WERI-Rb-1 (cell line): ENCODE results near the gene TNS1.

Source experiments
- DNase-seq: peaks from one replicate; pipeline ENCODE4 v3.0.0-alpha.2; 2020
- H3K27ac ChIP-seq: fragments of 250-450 bp; sonication (Bioruptor Pico); 2 replicates; pipeline ENCODE4 v1.5.1; 2020; ENCODE audit warnings: mild to moderate bottlenecking, moderate library complexity
- H3K27me3 ChIP-seq: fragments of 250-450 bp; sonication (Bioruptor Pico); 2 replicates; pipeline ENCODE4 v1.5.1; 2021; ENCODE audit warnings: mild to moderate bottlenecking, low read depth, moderate library complexity; ENCODE audit not compliant: insufficient read depth, severe bottlenecking
- H3K36me3 ChIP-seq: fragments of 250-450 bp; sonication (Bioruptor Pico); 2 replicates; pipeline ENCODE4 v1.5.1; 2020; ENCODE audit warnings: mild to moderate bottlenecking, moderate library complexity
- H3K4me3 ChIP-seq: 2 replicates; pipeline ENCODE4 v1.5.1; 2011; ENCODE audit warnings: low read depth, mild to moderate bottlenecking, control low read depth, low read length
- H3K9me3 ChIP-seq: fragments of 250-450 bp; sonication (Bioruptor Pico); 2 replicates; pipeline ENCODE4 v1.5.1; 2021; ENCODE audit warnings: mild to moderate bottlenecking, moderate library complexity; ENCODE audit not compliant: severe bottlenecking
- TF ChIP-seq, protein P1 (sequence below): IDR thresholded peaks from 2 replicates; pipeline ENCODE4 v1.5.1; 2011; ENCODE audit warnings: low read depth, mild to moderate bottlenecking, control low read depth, inconsistent platforms, low read length

Gene TNS1

DNA sequence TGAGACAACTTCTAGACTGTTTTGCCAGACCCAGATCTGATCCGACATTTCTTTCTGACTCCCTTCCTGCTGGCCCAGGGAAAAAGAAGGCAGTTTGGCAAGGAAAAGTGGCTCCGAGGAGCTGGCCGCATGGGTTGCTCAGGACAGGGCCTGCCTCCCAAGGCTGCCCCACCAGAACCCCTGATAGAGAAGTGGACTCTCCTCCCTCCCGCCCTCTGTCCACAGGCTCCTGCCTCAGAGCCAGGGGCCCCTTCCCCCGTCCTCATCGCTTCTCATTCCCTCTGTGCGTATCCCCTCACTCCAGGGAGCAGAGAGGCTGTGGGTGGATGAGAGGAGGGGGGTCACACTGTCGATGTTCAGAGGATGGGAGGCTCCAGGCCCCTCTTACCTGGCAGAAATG is 110.2 kb downstream of the TNS1 start:
- TF ChIP-seq, protein P1, sequence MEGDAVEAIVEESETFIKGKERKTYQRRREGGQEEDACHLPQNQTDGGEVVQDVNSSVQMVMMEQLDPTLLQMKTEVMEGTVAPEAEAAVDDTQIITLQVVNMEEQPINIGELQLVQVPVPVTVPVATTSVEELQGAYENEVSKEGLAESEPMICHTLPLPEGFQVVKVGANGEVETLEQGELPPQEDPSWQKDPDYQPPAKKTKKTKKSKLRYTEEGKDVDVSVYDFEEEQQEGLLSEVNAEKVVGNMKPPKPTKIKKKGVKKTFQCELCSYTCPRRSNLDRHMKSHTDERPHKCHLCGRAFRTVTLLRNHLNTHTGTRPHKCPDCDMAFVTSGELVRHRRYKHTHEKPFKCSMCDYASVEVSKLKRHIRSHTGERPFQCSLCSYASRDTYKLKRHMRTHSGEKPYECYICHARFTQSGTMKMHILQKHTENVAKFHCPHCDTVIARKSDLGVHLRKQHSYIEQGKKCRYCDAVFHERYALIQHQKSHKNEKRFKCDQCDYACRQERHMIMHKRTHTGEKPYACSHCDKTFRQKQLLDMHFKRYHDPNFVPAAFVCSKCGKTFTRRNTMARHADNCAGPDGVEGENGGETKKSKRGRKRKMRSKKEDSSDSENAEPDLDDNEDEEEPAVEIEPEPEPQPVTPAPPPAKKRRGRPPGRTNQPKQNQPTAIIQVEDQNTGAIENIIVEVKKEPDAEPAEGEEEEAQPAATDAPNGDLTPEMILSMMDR = no peak
- Histone ChIP-seq H3K9me3 (no peaks in the 10 kb centered on the region), H3K4me3 (no peak overlapping the region), H3K27ac (no peak overlapping the region), H3K27me3 (no peaks in the 10 kb centered on the region), H3K36me3 (no peaks in the 10 kb centered on the region)
- DNase-seq = no peak

DNA sequence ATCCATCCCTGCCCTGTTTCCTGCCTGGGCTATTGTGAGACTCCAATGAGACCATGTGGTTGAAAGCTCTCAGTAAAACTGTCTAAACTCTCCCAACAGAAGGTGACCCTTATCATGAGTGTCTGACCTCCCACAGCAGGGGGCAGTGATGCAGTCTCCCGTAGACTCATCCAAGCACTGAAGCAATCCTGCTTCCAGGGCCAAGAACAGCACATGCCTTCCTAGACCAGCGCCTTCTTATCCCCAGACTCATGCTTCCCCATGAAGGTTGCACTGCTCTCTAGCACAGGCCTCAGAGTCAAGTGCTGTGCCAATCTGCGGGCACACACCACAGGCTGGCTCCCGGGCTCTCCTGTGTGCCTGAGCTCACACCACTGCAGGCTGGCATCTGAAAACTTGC is 112.3 kb downstream of the TNS1 start:
- Histone ChIP-seq H3K9me3 (no peaks in the 10 kb centered on the region), H3K27ac (no peak overlapping the region), H3K27me3 (no peaks in the 10 kb centered on the region), H3K4me3 (no peak overlapping the region), H3K36me3 (no peaks in the 10 kb centered on the region)
- TF ChIP-seq, protein P1 = peak; percentile 45
- DNase-seq = peak; percentile 32

DNA sequence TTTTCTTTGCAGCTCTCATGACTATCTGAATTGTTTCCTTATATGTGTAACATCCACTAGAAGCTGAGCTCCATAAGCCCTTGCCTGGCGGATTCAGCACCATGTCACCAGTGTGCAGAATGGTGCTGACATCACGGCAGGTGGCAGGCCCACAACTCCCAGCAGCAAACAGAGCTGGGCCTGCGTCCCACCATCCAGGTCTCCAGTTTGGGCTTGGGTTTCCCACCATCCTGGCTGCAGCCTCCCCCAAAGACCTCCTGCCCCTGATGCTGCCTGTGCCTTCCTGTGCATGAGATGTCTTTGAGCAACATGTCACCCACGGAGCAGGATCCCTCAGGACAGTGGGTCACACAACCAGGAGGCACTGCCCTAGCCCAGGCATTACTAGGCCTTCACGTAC is 113.1 kb downstream of the TNS1 start:
- Histone ChIP-seq H3K9me3 (no peaks in the 10 kb centered on the region), H3K4me3 (no peak overlapping the region), H3K36me3 (no peaks in the 10 kb centered on the region), H3K27me3 (no peaks in the 10 kb centered on the region), H3K27ac (no peak overlapping the region)
- no peak for DNase-seq
- TF ChIP-seq, protein P1 = no peak

DNA sequence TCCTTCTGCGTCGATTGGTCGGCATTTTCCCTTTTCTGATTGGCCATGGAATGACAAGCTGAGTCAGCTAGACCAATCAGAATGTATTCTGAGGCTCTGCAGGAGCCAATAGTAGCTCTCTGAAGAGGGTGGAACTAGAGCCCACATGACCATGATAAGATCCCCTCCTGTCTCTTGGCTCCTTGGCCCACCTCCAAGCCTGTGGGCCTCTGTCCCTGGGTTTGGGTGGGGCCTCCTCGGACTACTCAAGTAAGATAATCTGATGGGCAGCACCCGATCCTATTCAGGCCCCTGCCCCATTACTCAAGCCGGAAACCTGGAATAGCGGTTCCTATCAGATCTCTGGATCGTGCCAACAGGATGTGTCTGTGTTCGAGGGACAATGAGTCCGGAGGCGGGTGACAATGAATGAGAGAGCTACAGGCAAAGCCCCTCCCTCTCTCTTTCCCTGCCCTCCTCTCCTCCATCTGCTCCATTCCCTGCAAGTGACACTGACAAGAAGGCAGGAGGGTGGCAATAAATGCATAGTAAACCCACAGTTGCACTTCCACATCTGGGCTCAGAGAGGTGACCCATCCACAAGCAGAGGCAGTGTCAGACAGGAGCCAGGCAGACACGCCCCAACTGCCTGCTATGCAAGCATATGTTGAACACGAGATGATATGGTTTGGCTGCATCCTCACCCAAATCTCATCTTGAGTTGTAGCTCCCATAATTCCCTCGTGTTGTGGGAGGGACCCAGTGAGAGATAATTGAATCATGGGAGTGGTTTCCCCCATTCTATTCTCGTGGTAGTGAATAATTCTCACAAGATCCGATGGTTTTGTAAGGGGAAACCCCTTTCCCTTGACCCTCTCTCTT is 114.7 kb downstream of the TNS1 start:
- Histone ChIP-seq H3K36me3 (no peaks in the 10 kb centered on the region), H3K4me3 (no peak overlapping the region), H3K27me3 (no peaks in the 10 kb centered on the region), H3K27ac (no peak overlapping the region), H3K9me3 (no peaks in the 10 kb centered on the region)
- TF ChIP-seq, protein P1 = no peak
- no peak for DNase-seq

DNA sequence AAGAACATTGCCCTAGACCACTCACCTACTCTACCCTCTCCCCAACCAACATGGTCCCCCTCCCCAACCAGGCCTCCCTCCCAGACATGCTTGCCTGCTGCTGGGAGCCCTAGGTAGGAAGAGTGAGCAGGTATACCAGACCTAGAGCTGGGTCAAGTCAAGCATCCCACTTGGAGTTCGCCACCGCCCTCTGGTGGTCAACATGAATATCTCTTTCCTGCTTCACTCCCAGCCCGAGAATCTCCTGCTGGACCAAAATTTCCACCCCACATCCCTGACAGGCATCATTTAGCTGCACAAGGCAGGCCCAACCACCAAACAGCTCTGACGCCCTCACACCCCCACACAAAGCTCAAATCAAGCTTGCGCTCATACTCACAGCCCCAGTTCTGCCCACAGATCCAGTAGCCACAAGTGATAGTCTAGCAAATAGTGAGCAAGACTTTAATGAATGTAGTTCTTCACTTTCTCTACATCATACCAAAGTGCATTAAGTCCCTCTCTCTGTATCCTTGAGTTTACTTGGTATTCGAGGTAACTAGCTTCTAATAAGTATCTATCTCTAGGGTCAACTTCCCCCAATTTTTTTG is 116.0 kb downstream of the TNS1 start:
- H3K36me3 ChIP-seq = no peaks in the 10 kb centered on the region
- no peaks in the 10 kb centered on the region for H3K9me3 ChIP-seq
- no peak overlapping the region for H3K27ac ChIP-seq

More for the DNA sequence above, 116.0 kb downstream of the TNS1 start:
- Histone ChIP-seq H3K4me3 (no peak overlapping the region), H3K27me3 (no peaks in the 10 kb centered on the region)
- TF ChIP-seq, protein P1 = peak; percentile 88
- DNase-seq = peak; percentile 79
